HG03159 (cell line): ENCODE measurements around the gene PHF21B.

ENCODE experiments used
- ATAC-seq: cut with Tn5 transposase; IDR thresholded peaks from one replicate; pipeline ENCODE4 v1.9.1; 2021; ENCODE audit warnings: mild to moderate bottlenecking, moderate library complexity; ENCODE audit not compliant: unreplicated experiment

PHF21B gene

GRCh38 chr22:44847892-44848291, 161.9 kb downstream of the PHF21B start:
- no peak for ATAC-seq

- no peak for ATAC-seq
Measured at GRCh38 chr22:44847380-44847779, 162.4 kb downstream of the PHF21B start.

GRCh38 chr22:44846726-44847275, 163.0 kb downstream of the PHF21B start:
- no peak for ATAC-seq

- no peak for ATAC-seq
Measured at GRCh38 chr22:44845796-44846720, 163.7 kb downstream of the PHF21B start.

- ATAC-seq, result no peak
Measured at GRCh38 chr22:44845191-44845590, 164.6 kb downstream of the PHF21B start.

GRCh38 chr22:44842417-44842816, 167.4 kb downstream of the PHF21B start:
- no peak for ATAC-seq

- ATAC-seq, result no peak
Measured at GRCh38 chr22:44840611-44841322, 169.0 kb downstream of the PHF21B start.

GRCh38 chr22:44839721-44840120, 170.1 kb downstream of the PHF21B start:
- no peak for ATAC-seq

- no peak for ATAC-seq
Measured at GRCh38 chr22:44839061-44839460, 170.7 kb downstream of the PHF21B start.

- ATAC-seq, result no peak
Measured at GRCh38 chr22:44838316-44839016, 171.3 kb downstream of the PHF21B start.

- ATAC-seq, result no peak
Measured at GRCh38 chr22:44837481-44837880, 172.3 kb downstream of the PHF21B start.

GRCh38 chr22:44834065-44834464, 175.7 kb downstream of the PHF21B start:
- ATAC-seq, result no peak

GRCh38 chr22:44831885-44832284, 177.9 kb downstream of the PHF21B start:
- ATAC-seq, result no peak
